GM23338 (cell line): Measurements from ENCODE around the gene ABHD5. TPM values are rescaled to one million over a fixed set of nuclear protein-coding genes. Genes with fewer than 3 reads are reported as not detected.

Experiments used
- ATAC-seq: fragments of 200-7000 bp; cut with Tn5 transposase; 3 replicates; pipeline ENCODE4 v1.9.1; 2020
- DNase-seq: peaks from one replicate; pipeline ENCODE4 v3.0.0-alpha.2; 2015; ENCODE audit warnings: low spot score
- H2AFZ ChIP-seq: fragments of 200-600 bp; sonication (generic); 2 replicates; pipeline ENCODE4 v1.8.0; 2016; ENCODE audit warnings: antibody characterized with exemption, mild to moderate bottlenecking, moderate library complexity
- H3F3A ChIP-seq: fragments of 200-600 bp; sonication (generic); replicated peaks from 2 replicates; pipeline ENCODE4 v1.8.0; 2017; ENCODE audit warnings: antibody characterized with exemption, mixed run types, low read depth
- H3K27ac ChIP-seq: fragments of 200-600 bp; sonication (generic); 2 replicates; pipeline ENCODE4 v1.6.1; 2016; ENCODE audit warnings: low read depth
- H3K27me3 ChIP-seq: fragments of 200-600 bp; sonication (generic); 2 replicates; pipeline ENCODE4 v1.8.0; 2016; ENCODE audit warnings: mild to moderate bottlenecking, mixed run types, moderate library complexity; ENCODE audit not compliant: insufficient read depth
- H3K36me3 ChIP-seq: fragments of 200-600 bp; sonication (generic); 2 replicates; pipeline ENCODE4 v1.8.0; 2016; ENCODE audit warnings: mild to moderate bottlenecking; ENCODE audit not compliant: insufficient read depth
- H3K4me1 ChIP-seq: fragments of 200-600 bp; sonication (generic); 2 replicates; pipeline ENCODE4 v1.8.0; 2016; ENCODE audit warnings: mild to moderate bottlenecking, moderate library complexity; ENCODE audit not compliant: insufficient read depth
- H3K4me2 ChIP-seq: fragments of 200-600 bp; sonication (generic); 2 replicates; pipeline ENCODE4 v1.7.1; 2017; ENCODE audit warnings: mixed run types
- H3K4me3 ChIP-seq: fragments of 200-600 bp; sonication (generic); 2 replicates; pipeline ENCODE4 v1.6.1; 2016; ENCODE audit warnings: mixed run types
- H3K79me2 ChIP-seq: fragments of 200-600 bp; sonication (generic); replicated peaks from 2 replicates; pipeline ENCODE4 v1.8.0; 2017; ENCODE audit warnings: mild to moderate bottlenecking; ENCODE audit not compliant: insufficient read depth
- H3K9me2 ChIP-seq: fragments of 200-600 bp; sonication (generic); 2 replicates; pipeline ENCODE4 v1.8.0; 2017; ENCODE audit not compliant: insufficient read depth
- H4K20me1 ChIP-seq: fragments of 200-600 bp; sonication (generic); replicated peaks from 2 replicates; pipeline ENCODE4 v1.8.0; 2017; ENCODE audit warnings: mild to moderate bottlenecking; ENCODE audit not compliant: insufficient read depth
- H3K27ac Mint-ChIP-seq: 2 replicates; pipeline ENCODE4 v1.8.0; 2020; ENCODE audit warnings: inconsistent platforms, mild to moderate bottlenecking, moderate library complexity, mixed read lengths
- H3K27me3 Mint-ChIP-seq: 3 replicates; pipeline ENCODE4 v1.8.0; 2022; ENCODE audit warnings: low read depth, mild to moderate bottlenecking, moderate library complexity, mixed read lengths, inconsistent platforms; ENCODE audit not compliant: insufficient read depth, poor library complexity
- H3K36me3 Mint-ChIP-seq: 3 replicates; pipeline ENCODE4 v1.8.0; 2021; ENCODE audit warnings: low read depth, mild to moderate bottlenecking, inconsistent platforms, moderate library complexity, mixed read lengths
- H3K4me1 Mint-ChIP-seq: 3 replicates; pipeline ENCODE4 v1.8.0; 2020; ENCODE audit warnings: mild to moderate bottlenecking, inconsistent platforms, mixed read lengths
- H3K4me3 Mint-ChIP-seq: 3 replicates; pipeline ENCODE4 v1.8.0; 2021; ENCODE audit warnings: moderate library complexity, mild to moderate bottlenecking, inconsistent platforms, mixed read lengths
- H3K9me3 Mint-ChIP-seq: 3 replicates; pipeline ENCODE4 v1.8.0; 2020; ENCODE audit warnings: moderate library complexity, mild to moderate bottlenecking, inconsistent platforms, mixed read lengths
- CREB1 ChIP-seq: fragments of 250-450 bp; sonication (Bioruptor Pico); IDR thresholded peaks from 2 replicates; pipeline ENCODE4 v1.5.0; 2020; ENCODE audit warnings: low read depth, mild to moderate bottlenecking, moderate library complexity
- EZH2 ChIP-seq: fragments of 200-600 bp; sonication (generic); IDR thresholded peaks from one replicate; pipeline ENCODE4 v1.8.0; 2017; ENCODE audit warnings: antibody characterized with exemption, mild to moderate bottlenecking, low read depth; ENCODE audit not compliant: unreplicated experiment
- EZH2phosphoT487 ChIP-seq: fragments of 200-600 bp; sonication (generic); IDR thresholded peaks from one replicate; pipeline ENCODE4 v1.8.1; 2018; ENCODE audit warnings: antibody characterized with exemption; ENCODE audit not compliant: unreplicated experiment
- JUNB ChIP-seq: IDR thresholded peaks from one replicate; pipeline ENCODE4 v1.6.1; 2016; ENCODE audit warnings: antibody characterized with exemption; ENCODE audit not compliant: unreplicated experiment
- NANOG ChIP-seq: IDR thresholded peaks from 2 replicates; pipeline ENCODE4 v1.6.1; 2016; ENCODE audit warnings: antibody characterized with exemption, borderline replicate concordance
- POLR2AphosphoS5 ChIP-seq: IDR thresholded peaks from 2 replicates; pipeline ENCODE4 v1.6.1; 2016; ENCODE audit warnings: antibody characterized with exemption, low read depth
- STAT1 ChIP-seq: IDR thresholded peaks from one replicate; pipeline ENCODE4 v1.6.1; 2016; ENCODE audit warnings: antibody characterized with exemption; ENCODE audit not compliant: unreplicated experiment
- ZNF114 ChIP-seq: fragments of 250-450 bp; sonication (Bioruptor Pico); IDR thresholded peaks from 2 replicates; pipeline ENCODE4 v1.5.0; 2020; ENCODE audit warnings: mild to moderate bottlenecking, moderate library complexity
- ZNF331 ChIP-seq: fragments of 250-450 bp; sonication (Bioruptor Pico); IDR thresholded peaks from 2 replicates; pipeline ENCODE4 v1.5.0; 2020; ENCODE audit warnings: low read depth, mild to moderate bottlenecking, moderate library complexity
- polyA plus RNA-seq: library from polyadenylated mRNA; unstranded; fragments of >200 nt; fragmentation: Nextera tagmentation; extraction: Ambion mirVana; gene quantifications from 2 replicates; pipeline ENCODE4 v1.2.1, GENCODE V29; 2016
- total RNA-seq: library from RNA; depleted of rRNA; stranded (reverse); fragments of >200 nt; shearing (Covaris generic); gene quantifications from 2 replicates; pipeline ENCODE4 v1.2.3, GENCODE V29; 2014
- TF ChIP-seq, protein P1 (sequence below): fragments of 250-450 bp; sonication (Bioruptor Pico); IDR thresholded peaks from 2 replicates; pipeline ENCODE4 v1.5.0; 2020; ENCODE audit warnings: mild to moderate bottlenecking, moderate library complexity
- TF ChIP-seq, protein P2 (sequence below): IDR thresholded peaks from one replicate; pipeline ENCODE4 v1.6.1; 2018; ENCODE audit warnings: antibody characterized with exemption; ENCODE audit not compliant: unreplicated experiment
- TF ChIP-seq, protein P3 (sequence below), 2 experiments: fragments of 200-600 bp in 1 of 2; sonication (generic) in 1 of 2; conservative IDR thresholded peaks; 2 replicates each; pipeline versions ENCODE4 v1.5.1 to v1.6.1; 2016 to 2017; ENCODE audit warnings: antibody characterized with exemption in 2 of 2, low read depth in 2 of 2, mild to moderate bottlenecking in 2 of 2, moderate library complexity in 1 of 2
- TF ChIP-seq, protein P4 (sequence below): IDR thresholded peaks from 2 replicates; pipeline ENCODE4 v1.6.1; 2016; ENCODE audit warnings: antibody characterized with exemption

Gene ABHD5
- total and polyA plus RNA-seq, 2 experiments from 2014 or later, result 12.1 to 12.3 TPM

DNA sequence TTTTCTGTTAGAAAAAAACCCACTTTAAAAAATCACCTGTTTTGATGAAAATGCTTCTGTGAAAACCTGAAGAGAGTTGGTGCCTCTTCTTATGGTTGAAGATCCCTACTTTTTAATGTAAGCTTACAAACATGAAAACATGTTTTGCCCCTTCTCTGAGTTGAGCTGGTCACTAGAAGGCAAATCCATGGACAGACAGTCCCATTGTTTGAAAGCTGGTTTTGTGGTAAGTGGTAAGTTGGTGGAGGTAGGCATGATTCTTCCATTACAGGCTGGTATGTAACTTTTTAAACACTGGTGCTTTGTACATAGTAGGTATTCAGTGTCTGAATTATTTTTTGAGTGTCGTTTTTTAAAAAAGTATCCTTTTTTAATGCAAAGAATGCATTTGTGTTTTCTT is 6.1 kb downstream of the ABHD5 start:
- Mint-ChIP-seq H3K27me3 (peaks cover 3% of the 10 kb centered on the region), H3K36me3 (no peaks in the 10 kb centered on the region), H3K4me1 (peaks cover 49% of the 10 kb centered on the region), H3K9me3 (no peaks in the 10 kb centered on the region), H3K27ac (no peak overlapping the region), H3K4me3 (no peak overlapping the region)
- Histone ChIP-seq H3K27ac (no peak overlapping the region), H3K79me2 (peaks cover 77% of the 10 kb centered on the region), H4K20me1 (no peaks in the 10 kb centered on the region), H3K36me3 (no peaks in the 10 kb centered on the region), H3F3A (0 out of 2 replicates have a peak, but pooled peaks cover 5% of the 10 kb centered on the region), H3K9me2 (no peaks in the 10 kb centered on the region), H3K4me1 (peaks cover 42% of the 10 kb centered on the region), H2AFZ (no peak overlapping the region), H3K4me3 (no peak overlapping the region), H3K27me3 (no peaks in the 10 kb centered on the region), H3K4me2 (0 out of 2 replicates have a peak overlapping the region, but pooled peaks have one; percentile 67)
- TF ChIP-seq ZNF114 (CRISPR knock-in tag), result no peak
- TF ChIP-seq, protein P1, sequence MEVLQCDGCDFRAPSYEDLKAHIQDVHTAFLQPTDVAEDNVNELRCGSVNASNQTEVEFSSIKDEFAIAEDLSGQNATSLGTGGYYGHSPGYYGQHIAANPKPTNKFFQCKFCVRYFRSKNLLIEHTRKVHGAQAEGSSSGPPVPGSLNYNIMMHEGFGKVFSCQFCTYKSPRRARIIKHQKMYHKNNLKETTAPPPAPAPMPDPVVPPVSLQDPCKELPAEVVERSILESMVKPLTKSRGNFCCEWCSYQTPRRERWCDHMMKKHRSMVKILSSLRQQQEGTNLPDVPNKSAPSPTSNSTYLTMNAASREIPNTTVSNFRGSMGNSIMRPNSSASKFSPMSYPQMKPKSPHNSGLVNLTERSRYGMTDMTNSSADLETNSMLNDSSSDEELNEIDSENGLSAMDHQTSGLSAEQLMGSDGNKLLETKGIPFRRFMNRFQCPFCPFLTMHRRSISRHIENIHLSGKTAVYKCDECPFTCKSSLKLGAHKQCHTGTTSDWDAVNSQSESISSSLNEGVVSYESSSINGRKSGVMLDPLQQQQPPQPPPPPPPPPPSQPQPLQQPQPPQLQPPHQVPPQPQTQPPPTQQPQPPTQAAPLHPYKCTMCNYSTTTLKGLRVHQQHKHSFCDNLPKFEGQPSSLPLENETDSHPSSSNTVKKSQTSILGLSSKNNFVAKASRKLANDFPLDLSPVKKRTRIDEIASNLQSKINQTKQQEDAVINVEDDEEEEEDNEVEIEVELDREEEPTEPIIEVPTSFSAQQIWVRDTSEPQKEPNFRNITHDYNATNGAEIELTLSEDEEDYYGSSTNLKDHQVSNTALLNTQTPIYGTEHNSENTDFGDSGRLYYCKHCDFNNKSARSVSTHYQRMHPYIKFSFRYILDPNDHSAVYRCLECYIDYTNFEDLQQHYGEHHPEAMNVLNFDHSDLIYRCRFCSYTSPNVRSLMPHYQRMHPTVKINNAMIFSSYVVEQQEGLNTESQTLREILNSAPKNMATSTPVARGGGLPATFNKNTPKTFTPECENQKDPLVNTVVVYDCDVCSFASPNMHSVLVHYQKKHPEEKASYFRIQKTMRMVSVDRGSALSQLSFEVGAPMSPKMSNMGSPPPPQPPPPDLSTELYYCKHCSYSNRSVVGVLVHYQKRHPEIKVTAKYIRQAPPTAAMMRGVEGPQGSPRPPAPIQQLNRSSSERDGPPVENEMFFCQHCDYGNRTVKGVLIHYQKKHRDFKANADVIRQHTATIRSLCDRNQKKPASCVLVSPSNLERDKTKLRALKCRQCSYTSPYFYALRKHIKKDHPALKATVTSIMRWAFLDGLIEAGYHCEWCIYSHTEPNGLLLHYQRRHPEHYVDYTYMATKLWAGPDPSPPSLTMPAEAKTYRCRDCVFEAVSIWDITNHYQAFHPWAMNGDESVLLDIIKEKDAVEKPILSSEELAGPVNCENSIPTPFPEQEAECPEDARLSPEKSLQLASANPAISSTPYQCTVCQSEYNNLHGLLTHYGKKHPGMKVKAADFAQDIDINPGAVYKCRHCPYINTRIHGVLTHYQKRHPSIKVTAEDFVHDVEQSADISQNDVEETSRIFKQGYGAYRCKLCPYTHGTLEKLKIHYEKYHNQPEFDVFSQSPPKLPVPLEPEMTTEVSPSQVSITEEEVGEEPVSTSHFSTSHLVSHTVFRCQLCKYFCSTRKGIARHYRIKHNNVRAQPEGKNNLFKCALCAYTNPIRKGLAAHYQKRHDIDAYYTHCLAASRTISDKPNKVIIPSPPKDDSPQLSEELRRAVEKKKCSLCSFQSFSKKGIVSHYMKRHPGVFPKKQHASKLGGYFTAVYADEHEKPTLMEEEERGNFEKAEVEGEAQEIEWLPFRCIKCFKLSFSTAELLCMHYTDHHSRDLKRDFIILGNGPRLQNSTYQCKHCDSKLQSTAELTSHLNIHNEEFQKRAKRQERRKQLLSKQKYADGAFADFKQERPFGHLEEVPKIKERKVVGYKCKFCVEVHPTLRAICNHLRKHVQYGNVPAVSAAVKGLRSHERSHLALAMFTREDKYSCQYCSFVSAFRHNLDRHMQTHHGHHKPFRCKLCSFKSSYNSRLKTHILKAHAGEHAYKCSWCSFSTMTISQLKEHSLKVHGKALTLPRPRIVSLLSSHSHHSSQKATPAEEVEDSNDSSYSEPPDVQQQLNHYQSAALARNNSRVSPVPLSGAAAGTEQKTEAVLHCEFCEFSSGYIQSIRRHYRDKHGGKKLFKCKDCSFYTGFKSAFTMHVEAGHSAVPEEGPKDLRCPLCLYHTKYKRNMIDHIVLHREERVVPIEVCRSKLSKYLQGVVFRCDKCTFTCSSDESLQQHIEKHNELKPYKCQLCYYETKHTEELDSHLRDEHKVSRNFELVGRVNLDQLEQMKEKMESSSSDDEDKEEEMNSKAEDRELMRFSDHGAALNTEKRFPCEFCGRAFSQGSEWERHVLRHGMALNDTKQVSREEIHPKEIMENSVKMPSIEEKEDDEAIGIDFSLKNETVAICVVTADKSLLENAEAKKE, result no peak
- TF ChIP-seq POLR2AphosphoS5, result no peak
- TF ChIP-seq, protein P2, sequence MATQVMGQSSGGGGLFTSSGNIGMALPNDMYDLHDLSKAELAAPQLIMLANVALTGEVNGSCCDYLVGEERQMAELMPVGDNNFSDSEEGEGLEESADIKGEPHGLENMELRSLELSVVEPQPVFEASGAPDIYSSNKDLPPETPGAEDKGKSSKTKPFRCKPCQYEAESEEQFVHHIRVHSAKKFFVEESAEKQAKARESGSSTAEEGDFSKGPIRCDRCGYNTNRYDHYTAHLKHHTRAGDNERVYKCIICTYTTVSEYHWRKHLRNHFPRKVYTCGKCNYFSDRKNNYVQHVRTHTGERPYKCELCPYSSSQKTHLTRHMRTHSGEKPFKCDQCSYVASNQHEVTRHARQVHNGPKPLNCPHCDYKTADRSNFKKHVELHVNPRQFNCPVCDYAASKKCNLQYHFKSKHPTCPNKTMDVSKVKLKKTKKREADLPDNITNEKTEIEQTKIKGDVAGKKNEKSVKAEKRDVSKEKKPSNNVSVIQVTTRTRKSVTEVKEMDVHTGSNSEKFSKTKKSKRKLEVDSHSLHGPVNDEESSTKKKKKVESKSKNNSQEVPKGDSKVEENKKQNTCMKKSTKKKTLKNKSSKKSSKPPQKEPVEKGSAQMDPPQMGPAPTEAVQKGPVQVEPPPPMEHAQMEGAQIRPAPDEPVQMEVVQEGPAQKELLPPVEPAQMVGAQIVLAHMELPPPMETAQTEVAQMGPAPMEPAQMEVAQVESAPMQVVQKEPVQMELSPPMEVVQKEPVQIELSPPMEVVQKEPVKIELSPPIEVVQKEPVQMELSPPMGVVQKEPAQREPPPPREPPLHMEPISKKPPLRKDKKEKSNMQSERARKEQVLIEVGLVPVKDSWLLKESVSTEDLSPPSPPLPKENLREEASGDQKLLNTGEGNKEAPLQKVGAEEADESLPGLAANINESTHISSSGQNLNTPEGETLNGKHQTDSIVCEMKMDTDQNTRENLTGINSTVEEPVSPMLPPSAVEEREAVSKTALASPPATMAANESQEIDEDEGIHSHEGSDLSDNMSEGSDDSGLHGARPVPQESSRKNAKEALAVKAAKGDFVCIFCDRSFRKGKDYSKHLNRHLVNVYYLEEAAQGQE, result no peak
- TF ChIP-seq ZNF331 (CRISPR knock-in tag), result no peak
- no peak for TF ChIP-seq EZH2
- no peak for TF ChIP-seq CREB1
- no peak for TF ChIP-seq EZH2phosphoT487
- TF ChIP-seq, protein P3, sequence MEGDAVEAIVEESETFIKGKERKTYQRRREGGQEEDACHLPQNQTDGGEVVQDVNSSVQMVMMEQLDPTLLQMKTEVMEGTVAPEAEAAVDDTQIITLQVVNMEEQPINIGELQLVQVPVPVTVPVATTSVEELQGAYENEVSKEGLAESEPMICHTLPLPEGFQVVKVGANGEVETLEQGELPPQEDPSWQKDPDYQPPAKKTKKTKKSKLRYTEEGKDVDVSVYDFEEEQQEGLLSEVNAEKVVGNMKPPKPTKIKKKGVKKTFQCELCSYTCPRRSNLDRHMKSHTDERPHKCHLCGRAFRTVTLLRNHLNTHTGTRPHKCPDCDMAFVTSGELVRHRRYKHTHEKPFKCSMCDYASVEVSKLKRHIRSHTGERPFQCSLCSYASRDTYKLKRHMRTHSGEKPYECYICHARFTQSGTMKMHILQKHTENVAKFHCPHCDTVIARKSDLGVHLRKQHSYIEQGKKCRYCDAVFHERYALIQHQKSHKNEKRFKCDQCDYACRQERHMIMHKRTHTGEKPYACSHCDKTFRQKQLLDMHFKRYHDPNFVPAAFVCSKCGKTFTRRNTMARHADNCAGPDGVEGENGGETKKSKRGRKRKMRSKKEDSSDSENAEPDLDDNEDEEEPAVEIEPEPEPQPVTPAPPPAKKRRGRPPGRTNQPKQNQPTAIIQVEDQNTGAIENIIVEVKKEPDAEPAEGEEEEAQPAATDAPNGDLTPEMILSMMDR (conservative IDR thresholded peaks at IDR 0.05; ENCODE audit: low read depth in 2 of 2), result no peak
- no peak for TF ChIP-seq STAT1
- TF ChIP-seq NANOG, result no peak
- TF ChIP-seq, protein P4, sequence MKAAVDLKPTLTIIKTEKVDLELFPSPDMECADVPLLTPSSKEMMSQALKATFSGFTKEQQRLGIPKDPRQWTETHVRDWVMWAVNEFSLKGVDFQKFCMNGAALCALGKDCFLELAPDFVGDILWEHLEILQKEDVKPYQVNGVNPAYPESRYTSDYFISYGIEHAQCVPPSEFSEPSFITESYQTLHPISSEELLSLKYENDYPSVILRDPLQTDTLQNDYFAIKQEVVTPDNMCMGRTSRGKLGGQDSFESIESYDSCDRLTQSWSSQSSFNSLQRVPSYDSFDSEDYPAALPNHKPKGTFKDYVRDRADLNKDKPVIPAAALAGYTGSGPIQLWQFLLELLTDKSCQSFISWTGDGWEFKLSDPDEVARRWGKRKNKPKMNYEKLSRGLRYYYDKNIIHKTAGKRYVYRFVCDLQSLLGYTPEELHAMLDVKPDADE, result no peak
- TF ChIP-seq JUNB, result no peak
- DNase-seq (no peak), ATAC-seq (no peak)
